MG63 (cell line): ENCODE data around the gene MYORG. TPM values are rescaled to one million over a fixed set of nuclear protein-coding genes. Genes with fewer than 3 reads are reported as not detected.
A peak's percentile ranks its signal among the peaks of the same experiment; 100 is the strongest.

ENCODE experiments used
- DNase-seq: peaks from one replicate; pipeline ENCODE4 v3.0.0-alpha.2; 2020
- H3K27me3 ChIP-seq: fragments of 250-450 bp; sonication (Bioruptor Pico); 2 replicates; pipeline ENCODE4 v1.5.1; 2020; ENCODE audit warnings: mild to moderate bottlenecking, moderate library complexity
- H3K36me3 ChIP-seq: fragments of 250-450 bp; sonication (Bioruptor Pico); 2 replicates; pipeline ENCODE4 v1.5.1; 2020; ENCODE audit warnings: mild to moderate bottlenecking, moderate library complexity
- H3K4me3 ChIP-seq: fragments of 250-450 bp; sonication (Bioruptor Pico); 2 replicates; pipeline ENCODE4 v1.5.1; 2020; ENCODE audit warnings: mild to moderate bottlenecking, moderate library complexity
- H3K9me3 ChIP-seq: fragments of 250-450 bp; sonication (Bioruptor Pico); 2 replicates; pipeline ENCODE4 v1.5.1; 2020; ENCODE audit warnings: mild to moderate bottlenecking, moderate library complexity
- total RNA-seq: library from RNA; depleted of rRNA; stranded (reverse); fragments of >200 nt; shearing (Covaris generic); gene quantifications from 2 replicates; pipeline ENCODE4 v1.2.3, GENCODE V29; 2014; ENCODE audit warnings: low replicate concordance; rRNA removed

The MYORG gene
- 0.23 TPM in 1 of 2 replicates, not detected in the other for total RNA-seq

DNA sequence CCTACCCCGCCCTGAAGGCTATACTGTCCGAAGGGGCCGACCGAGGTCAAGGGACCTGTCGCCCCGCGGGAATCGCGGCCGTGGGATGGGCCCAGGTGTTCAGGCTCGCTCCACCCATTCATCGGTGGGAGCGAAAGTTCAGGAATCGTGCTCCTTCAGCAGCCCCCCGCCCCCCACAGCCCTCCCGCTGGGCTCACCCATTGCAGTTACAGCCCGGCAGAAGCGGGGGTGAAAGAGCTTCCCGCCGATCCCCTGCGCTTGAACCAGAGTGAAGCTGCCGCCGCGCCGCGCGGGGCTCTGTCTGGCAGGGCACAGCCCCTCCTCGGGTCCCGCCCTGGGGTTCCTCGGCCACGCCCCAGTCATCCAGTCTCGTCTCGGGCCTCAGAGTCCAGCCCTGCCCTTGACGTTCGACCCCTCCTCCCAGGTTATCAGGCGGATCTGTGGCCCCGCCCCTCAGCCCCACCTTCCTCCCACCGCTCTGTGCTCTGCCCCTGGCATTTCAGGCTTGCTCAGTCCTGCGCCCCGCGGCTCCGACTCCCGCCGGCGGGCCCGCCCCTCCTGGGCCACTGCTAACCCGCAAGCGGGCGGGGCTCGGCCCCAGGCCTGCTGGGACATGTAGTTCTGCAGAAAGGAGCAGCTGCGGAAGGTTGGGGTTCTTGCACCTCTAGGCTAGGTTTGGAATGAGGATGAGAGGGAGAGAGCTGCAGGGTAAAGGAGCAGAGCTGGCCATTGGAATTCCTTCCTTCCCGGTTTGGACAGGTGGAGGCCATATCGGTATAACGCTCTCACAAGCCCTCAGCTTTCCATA lies at the start of gene MYORG:
Gene MYORG (minus strand): TSS at position 303 of the 808 bp plus-strand sequence. CDS start 3,955 bp downstream, outside the sequence.
- peak; percentile 92 for DNase-seq
- peak within 1 kb of the TSS; percentile 54 for H3K4me3 ChIP-seq
- no peaks in the 10 kb centered on the region for H3K27me3 ChIP-seq
- no peaks in the 10 kb centered on the region for H3K9me3 ChIP-seq
- H3K36me3 ChIP-seq: no peaks in the 10 kb centered on the region

DNA sequence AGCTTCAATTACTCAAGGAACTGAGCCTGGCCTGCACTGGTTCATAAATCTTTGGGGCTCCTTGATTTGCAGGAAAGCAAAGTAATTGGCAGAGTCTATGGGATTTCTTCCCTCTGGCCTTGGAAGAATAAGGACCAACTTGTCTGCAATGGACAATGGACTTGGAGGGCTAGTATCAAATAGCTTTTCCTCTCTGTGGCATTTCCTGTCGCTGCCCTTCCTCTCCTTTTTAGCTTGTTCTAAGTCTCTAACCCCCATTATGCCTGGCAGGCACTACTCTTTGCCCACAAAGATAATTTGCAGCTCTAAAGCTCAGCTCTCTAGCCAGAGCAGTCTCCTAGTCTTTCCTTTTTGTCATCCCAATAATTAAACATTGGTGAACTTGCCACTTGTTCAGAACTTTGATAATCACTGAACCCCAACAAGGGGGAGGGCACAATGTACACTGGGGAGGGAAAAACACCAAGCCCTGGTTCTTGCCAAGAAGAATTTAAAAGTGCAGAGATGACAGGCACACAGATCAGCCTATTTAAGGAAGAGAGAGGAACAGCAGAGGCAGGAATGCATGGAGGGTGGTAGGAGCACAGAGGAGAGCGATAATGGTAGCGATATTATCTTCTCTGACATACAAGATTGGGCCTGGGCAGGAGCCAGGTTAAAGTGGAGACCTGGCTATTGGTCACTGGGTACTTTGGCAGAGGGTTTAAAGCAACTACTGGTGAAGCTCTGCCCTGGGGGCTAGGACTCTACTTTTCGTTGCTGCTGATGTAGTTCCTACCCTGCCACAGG lies 43.2 kb upstream of the MYORG start:
- H3K9me3 ChIP-seq: no peaks in the 10 kb centered on the region
- no peaks in the 10 kb centered on the region for H3K36me3 ChIP-seq

DNA sequence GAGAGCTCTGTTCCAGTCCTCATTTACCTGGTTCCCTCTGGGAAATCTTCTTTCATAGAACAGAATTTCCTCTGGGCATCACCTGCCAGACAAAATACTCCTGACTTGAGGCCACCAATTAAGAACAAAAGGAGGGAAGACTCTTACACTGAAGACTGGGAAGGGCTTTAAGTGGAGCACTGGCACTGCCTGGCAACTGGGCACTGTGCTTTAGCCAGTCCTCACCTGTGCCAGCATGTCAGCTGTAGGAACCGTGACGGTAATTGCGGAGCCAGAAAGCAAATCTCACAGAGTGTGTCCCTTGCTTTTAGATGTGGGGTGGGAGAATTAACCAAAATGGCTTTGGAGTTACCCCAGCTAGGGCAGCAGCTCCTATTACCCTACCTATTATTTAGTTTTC lies 41.0 kb upstream of the MYORG start:
- H3K9me3 ChIP-seq: no peaks in the 10 kb centered on the region
- H3K4me3 ChIP-seq: no peak overlapping the region
- H3K27me3 ChIP-seq: no peaks in the 10 kb centered on the region
- H3K36me3 ChIP-seq: no peaks in the 10 kb centered on the region
- no peak for DNase-seq

More for the DNA sequence above, 43.2 kb upstream of the MYORG start:
- H3K27me3 ChIP-seq: no peaks in the 10 kb centered on the region
- DNase-seq: no peak
- H3K4me3 ChIP-seq: no peak overlapping the region

DNA sequence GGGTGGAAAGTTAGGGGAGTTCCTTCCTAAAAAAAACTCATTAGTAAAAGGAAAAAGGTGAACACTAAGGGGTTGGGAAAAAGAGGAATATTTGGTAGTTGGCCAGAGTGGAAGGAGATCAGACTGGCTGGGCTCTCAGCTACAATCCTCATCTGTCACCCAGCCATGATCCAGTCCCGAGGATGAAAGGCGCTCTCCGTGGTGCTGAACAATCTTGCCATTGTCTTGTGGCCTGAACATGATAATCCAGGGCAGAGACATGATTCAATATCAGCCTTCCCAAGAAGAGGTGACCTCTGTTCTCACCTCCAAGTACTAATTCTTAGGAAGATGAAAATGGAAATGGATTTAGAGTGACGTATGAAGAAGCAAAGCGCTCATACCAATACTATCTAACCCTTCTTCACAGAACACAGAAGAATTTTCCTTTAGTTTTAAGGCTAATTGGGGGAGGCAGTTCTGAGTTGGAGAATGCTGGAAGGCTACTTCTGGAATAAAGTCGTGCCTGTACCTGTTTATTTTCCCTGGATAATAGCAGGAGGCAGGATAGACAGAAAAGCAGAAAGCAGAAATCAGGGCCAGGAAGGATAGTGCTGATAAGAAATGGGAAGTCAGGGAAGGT lies 36.6 kb upstream of the MYORG start:
- H3K36me3 ChIP-seq: no peaks in the 10 kb centered on the region
- no peak overlapping the region for H3K4me3 ChIP-seq
- no peaks in the 10 kb centered on the region for H3K9me3 ChIP-seq
- H3K27me3 ChIP-seq: no peaks in the 10 kb centered on the region
- peak; percentile 9 for DNase-seq

DNA sequence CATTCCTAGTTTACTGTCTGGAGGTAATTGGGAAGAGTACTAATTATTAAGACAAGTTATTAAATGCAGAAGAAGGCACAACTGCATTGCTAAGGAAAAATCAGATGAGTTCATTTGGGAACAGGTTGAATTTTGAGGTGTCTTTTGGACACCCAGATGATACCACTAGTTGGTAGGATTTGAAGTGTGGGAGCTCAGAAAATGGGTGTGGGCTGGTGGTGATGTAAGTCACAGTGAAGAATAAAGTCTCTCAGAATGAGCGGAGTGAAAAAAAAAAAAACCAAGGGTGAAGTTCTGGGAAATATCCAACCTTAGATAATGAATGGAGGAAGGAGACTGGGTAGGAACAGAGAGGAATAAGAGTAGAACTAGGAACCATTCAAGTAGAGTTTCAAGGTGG lies 35.6 kb upstream of the MYORG start:
- no peaks in the 10 kb centered on the region for H3K27me3 ChIP-seq
- no peak for DNase-seq
- no peak overlapping the region for H3K4me3 ChIP-seq
- H3K36me3 ChIP-seq: no peaks in the 10 kb centered on the region
- H3K9me3 ChIP-seq: no peaks in the 10 kb centered on the region

DNA sequence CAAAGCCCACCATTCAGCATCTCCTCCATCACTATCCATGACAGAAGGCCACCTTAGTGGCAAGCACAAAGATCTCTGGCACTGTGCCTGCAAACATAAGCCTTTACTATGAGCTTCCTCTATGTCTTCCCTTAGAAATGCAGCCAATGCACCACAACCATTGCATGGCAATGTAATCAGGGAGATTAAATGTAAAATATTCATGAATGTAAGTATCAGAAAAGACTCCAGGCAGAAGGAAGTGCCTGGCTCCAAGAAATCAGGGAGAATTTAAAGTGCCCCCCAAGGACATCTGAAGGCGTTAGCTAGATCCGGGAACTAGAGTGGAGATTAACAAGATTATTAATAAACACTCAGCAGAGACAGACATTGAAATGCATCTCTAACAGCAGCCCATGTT lies 32.5 kb upstream of the MYORG start:
- H3K9me3 ChIP-seq: no peaks in the 10 kb centered on the region
- no peaks in the 10 kb centered on the region for H3K27me3 ChIP-seq
- no peak for DNase-seq
- no peak overlapping the region for H3K4me3 ChIP-seq
- H3K36me3 ChIP-seq: no peaks in the 10 kb centered on the region

DNA sequence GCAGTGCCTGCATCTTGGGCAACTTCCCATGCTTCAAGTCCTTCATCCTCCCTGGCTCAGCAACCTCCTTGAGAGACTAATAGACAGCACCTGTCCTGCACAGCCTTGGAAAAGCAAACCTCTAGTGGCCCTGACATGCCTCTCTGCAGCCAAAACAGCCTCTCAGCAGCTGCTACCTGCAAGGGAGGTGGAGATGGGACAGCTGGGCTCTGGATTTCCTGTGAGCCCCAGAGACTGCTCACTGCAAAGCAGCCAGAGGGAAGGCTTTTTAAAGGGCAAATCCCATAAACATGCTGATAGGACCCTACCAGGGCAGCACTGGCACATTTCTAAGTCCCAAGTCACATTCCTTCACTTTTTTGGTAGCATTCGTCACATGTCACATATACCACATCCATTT lies 31.5 kb upstream of the MYORG start:
- H3K4me3 ChIP-seq: no peak overlapping the region
- no peak for DNase-seq
- no peaks in the 10 kb centered on the region for H3K27me3 ChIP-seq
- no peaks in the 10 kb centered on the region for H3K9me3 ChIP-seq
- H3K36me3 ChIP-seq: no peaks in the 10 kb centered on the region

DNA sequence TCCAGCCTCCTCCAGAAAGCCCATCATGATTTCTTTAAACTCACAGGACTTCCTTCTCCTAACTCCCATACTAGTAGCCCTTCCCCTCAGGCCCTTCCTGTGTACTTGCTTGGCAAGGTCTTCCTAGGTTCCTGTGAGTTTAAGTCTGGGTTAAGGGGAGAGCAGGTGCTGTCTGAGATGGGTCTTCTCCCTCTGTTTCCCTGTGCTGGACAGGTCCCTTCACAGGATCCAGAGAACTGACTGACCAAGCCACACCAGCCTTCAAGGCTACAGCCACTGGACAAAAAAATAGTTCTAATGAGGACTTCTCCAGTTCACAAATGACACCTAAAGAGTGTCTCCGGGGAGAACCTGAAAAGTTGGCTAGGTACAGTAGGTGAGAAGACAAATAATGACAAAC lies 29.5 kb upstream of the MYORG start:
- H3K36me3 ChIP-seq: 0 out of 2 replicates have a peak, but pooled peaks cover 3% of the 10 kb centered on the region
- no peaks in the 10 kb centered on the region for H3K27me3 ChIP-seq
- DNase-seq: no peak
- no peaks in the 10 kb centered on the region for H3K9me3 ChIP-seq
- no peak overlapping the region for H3K4me3 ChIP-seq

DNA sequence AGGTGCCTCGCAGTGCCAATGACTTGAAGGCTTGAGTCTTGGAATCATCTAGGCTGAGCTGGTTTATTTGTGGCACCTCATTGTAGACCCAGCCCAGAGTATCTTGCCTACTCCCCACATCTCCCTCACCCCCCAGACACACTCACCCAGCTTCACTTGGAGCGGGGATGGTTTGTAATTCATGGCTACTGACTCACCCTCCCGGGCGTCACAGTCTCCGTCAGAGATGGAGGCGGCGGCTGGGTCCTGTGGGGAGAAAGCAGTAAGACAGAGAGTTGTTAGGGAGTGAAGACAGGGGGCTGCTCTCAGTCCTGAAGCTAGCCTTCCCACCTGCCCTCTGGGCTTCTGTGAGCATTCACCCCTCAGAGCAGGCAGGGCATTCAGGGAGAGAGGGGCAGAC lies 29.0 kb upstream of the MYORG start:
- no peak for DNase-seq
- H3K36me3 ChIP-seq: 0 out of 2 replicates have a peak, but pooled peaks cover 3% of the 10 kb centered on the region
- no peak overlapping the region for H3K4me3 ChIP-seq
- H3K27me3 ChIP-seq: no peaks in the 10 kb centered on the region
- no peaks in the 10 kb centered on the region for H3K9me3 ChIP-seq

DNA sequence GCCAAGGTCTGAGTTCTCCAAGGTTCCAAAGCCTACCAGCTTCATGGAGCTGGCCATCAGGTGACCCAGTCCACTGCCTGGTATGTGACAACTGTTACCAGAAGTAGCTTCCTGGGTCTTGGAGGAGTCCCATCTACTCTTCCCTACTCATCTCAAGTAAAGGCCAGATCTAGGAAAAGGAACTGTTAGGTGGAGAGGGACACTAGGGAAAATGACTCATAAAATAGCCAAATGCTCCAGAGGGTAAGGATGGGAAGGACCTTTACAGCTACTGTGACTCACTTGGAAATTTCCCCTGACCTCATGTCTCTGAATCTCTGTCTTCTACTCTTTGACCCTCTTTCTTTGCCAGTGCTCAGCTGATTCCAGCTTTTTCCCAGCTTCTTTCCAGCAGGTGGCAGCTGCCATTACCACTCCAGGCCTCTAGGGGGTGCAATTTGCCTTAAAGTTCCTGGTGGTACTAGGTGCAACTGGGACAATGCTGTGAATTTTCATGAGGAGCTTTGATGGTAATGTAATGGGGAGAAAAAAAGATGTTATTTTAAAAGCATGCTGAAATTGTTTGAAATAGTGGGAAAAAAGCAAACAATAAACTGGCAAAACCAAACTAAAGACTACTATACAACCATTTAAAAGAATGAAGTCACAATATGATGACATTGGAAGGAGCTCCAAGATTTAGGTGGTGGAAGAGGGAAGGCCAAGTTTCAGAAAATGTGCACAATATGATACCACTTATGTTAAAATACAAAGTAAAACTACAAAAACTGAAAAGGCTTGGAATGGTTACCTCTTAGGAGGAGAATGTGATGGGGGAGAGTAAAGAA lies 27.1 kb upstream of the MYORG start:
- peak; percentile 48 for DNase-seq
- Histone ChIP-seq H3K36me3 (0 out of 2 replicates have a peak, but pooled peaks cover 3% of the 10 kb centered on the region), H3K9me3 (no peaks in the 10 kb centered on the region), H3K27me3 (no peaks in the 10 kb centered on the region), H3K4me3 (no peak overlapping the region)

DNA sequence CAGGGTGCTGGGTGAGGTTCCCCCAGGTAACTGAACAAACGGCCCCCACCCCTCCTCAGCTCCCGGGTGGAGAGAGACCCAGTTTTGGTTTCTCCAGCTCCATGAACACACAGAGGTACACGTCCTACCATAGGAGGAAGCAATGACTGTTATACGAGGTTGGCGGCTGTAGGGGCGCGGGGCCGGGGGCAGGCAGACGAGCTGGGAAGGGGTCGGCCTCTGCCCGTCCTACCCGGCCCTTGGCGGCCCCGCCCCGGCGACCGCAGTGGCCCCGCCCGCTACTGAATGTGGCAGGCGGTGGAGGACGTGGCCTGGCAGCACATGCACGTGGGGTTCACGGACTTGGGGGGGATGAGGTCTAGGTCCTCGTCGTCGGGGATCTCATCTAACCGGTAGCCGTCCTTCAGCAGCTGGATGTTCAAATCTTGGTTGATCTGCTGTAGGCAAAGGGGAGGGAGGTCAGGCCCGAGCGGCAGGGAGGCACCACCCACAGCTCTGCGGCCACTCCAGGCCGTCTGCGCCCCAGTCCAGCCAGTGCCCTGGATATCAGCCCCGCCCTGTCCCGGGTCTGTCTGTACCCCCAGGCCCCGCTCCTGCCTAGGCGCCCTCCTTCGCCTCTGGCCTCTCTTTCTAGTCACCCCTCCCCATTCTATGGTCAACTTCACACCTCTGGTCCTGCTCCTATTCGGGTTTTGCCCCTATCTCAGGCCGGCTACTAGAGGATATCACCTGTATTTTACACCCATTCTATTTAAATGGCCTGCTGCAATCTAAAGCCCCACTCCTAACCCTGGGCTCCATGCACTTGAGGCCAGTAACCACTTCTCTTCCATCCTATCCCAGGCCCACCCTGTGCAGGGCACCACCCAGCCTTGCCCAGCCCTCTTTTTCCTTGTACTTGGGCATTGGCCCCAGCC lies 24.2 kb upstream of the MYORG start:
- H3K9me3 ChIP-seq: no peaks in the 10 kb centered on the region
- H3K4me3 ChIP-seq: no peak overlapping the region
- 0 out of 2 replicates have a peak, but pooled peaks cover 3% of the 10 kb centered on the region for H3K36me3 ChIP-seq
- no peaks in the 10 kb centered on the region for H3K27me3 ChIP-seq
- no peak for DNase-seq

DNA sequence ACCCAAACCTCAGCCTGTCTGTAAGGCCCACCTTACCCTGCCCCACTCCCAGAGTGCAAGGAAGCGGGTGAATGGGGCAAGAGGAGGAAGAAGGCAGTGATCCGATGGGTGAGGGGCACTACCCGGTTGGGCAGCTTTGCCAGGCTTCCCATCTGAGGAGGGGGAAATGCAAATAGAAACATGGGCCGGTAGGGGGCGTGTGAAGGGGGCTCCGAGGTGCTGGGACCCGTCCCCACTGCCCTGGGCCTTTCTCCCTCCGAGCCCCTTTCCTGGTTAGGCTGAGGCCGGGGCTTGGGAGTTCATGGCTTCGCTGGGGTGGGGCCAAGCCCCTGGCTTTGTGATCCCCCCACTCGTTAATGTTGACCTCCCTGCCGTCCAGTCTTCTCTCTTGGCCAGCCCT lies 23.6 kb upstream of the MYORG start:
- Histone ChIP-seq H3K4me3 (no peak overlapping the region), H3K36me3 (0 out of 2 replicates have a peak, but pooled peaks cover 3% of the 10 kb centered on the region), H3K9me3 (no peaks in the 10 kb centered on the region), H3K27me3 (no peaks in the 10 kb centered on the region)
- DNase-seq: no peak

DNA sequence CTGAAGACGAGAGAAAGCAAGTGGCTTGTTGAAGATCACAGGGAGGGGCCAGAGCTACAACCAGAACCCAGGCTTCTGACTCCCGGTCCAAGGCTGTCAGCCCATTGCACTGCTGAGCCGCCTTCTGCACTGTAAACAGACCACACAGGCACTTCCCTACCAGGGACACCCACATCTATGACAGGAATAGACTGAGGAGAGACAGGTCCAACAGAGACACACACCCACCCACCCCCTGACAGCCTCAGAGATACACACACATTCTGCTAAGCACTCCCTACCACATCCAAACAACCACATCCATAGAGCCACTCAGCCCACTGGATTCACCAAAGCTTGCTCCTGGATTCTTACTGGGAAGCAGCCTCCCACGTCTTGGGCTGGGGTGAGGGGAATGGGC lies 23.0 kb upstream of the MYORG start:
- no peaks in the 10 kb centered on the region for H3K9me3 ChIP-seq
- H3K4me3 ChIP-seq: no peak overlapping the region
- no peaks in the 10 kb centered on the region for H3K27me3 ChIP-seq
- no peak for DNase-seq
- 0 out of 2 replicates have a peak, but pooled peaks cover 3% of the 10 kb centered on the region for H3K36me3 ChIP-seq

DNA sequence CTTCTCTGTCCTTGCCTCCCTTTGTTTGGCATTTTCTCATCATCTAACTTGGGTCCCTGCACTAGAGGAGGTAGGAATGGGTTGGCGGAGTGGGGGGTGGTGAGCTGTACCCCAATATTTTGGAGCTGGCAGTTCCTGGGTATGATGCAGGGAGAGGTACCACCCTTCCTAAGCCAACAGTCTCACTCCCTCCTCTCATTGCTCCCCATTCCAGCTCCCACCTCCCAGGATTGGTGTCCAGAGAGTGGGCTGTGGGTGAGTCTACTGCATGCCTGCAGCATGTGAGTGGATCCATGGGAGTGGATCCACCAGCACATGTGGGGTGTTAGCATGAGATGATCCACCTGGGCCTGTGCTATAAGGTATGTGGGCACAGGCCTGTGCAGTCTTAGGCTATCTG lies 22.2 kb upstream of the MYORG start:
- Histone ChIP-seq H3K36me3 (0 out of 2 replicates have a peak, but pooled peaks cover 3% of the 10 kb centered on the region), H3K4me3 (no peak overlapping the region), H3K9me3 (no peaks in the 10 kb centered on the region), H3K27me3 (no peaks in the 10 kb centered on the region)
- DNase-seq: no peak
